ENCODE results near the gene CACNA1E.

The CACNA1E gene

DNA sequence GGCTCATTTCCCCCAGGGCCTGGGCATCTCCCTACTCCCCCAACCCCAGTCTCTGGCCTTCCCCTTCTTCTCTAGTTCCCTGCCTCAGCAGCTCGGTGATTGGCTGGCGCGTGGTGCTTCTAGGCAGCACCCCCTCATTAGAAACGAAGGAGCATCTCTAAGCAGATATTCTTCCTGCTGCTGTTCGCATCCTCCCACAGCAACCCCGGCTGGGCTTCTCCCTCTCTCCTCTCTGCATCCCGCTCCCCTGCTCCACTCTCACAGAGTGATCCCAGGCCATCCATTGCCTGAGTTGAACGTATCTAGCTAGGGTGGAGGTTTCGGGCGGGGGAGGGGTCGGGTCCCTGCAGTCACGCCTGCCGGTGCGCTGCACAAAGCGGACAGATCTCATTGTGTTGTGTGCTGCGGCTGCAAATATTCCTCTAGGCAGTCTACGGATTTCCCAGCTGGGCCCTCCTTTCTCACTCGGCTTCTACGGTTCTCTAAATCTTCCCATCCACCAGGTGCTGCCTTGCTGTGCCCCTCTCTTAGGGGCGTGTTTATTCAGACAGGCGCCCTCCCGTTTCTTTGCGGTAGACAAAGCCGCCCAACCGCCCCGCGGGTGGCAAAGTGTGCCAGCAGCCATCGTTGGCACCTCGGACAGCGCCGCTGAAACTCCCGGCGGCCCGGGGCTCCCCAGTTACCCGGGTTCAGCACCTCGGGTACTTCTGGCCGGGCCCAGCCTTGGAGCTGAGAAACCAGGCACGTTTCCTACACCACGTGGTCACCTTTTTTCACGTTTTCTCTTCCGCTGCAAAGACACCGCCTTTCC lies 2.2 kb downstream of the CACNA1E start:
- DNase-seq: no peak

DNA sequence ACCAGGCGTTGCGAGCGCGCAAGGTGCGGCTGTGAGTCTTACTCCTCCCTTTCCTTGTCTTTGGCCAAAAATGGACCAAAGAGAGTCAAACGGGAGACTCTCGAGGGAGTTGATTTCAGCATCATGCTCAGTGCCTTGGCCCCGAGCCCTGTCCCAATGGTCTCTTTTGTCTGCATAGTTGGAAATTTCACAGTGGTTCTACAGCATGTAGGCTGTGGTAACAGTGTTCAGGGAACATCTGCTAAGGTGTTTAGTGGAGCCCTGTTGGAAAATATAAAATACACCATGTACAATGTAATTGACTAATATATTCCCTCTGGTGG lies 2.7 kb downstream of the CACNA1E start:
- DNase-seq: no peak

DNA sequence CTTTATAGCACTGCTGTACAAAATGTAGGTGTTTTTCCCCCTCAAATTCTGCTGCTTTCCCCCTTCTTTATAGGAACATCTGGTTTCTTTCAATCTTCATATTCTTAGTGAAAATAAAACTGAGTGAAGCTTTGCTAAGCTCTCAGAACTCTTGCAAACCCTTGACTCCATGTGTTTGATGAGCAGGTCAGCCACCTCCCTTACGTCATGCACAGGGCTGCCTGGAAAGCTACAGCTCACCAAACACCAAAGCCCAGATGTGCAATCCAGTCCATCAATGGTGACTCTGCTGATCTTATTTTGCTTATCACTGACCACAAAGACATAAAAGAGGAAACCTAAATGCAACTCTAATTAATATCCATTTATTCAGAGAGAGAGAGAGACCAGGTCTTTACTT lies 5.5 kb downstream of the CACNA1E start:
- no peak for DNase-seq

DNA sequence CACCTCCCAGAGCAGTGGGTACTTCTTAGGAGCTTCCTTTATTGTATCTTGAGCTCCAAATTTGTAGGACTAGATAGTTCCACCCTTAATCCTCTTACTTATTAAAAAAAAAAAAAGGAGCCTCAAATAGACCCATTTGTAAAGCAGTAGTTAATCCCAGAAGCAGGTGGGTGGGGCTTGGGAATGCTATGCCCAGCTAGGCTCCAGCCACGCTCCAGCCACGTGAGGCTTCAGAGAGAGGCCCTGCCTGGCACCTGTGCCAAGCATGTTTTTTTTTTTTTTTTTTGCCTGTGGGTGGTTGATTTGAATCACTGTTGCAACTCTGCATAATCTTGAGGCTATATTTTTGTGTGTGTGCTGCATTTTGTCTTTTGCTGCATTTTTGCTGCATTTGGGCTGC lies 7.0 kb downstream of the CACNA1E start:
- DNase-seq: no peak

DNA sequence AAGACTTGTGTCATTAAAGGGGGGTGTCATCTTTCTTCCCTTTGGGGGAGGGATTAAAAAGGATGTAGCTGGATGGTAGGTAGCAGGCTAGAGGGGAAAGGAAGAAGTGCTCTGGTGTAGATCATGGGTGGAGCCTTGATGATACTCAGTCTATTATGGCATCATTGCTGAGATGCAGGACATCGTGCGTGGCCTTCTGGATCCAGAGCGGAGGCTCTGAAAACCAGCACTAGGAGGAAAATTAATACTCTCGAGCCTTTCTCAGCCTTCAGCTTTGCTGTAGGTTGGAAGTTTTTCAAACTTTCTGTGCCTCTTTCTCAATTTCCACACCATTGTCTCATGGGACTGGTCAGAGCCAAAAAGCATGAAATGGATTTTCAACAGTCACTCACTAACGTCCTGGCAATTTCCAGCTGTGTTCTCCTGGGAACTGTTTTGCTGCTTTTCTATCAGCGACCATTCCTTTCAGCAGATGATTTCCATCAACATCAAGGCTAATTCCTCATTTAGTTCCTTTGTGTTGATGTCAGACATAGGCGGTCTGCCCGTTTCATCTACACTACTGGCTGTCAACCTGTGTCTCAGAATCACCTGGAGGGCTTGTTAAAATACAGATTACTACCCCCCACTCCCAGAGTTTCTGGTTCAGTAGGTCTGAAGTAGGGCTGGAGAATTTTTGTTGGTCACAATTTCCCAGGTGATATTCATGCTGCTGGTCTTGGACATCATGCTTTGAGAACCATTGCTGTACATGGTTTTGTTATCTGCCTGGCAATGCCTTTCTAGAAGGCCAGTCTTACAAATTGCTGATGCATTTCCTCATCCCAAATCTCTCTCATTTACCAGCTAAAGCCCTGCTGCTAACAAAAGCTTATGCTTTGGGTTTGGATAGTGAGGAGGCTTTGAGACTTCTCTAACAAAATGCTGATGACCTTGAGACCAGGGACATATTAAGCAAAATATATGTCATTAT lies 7.7 kb downstream of the CACNA1E start:
- no peak for DNase-seq

DNA sequence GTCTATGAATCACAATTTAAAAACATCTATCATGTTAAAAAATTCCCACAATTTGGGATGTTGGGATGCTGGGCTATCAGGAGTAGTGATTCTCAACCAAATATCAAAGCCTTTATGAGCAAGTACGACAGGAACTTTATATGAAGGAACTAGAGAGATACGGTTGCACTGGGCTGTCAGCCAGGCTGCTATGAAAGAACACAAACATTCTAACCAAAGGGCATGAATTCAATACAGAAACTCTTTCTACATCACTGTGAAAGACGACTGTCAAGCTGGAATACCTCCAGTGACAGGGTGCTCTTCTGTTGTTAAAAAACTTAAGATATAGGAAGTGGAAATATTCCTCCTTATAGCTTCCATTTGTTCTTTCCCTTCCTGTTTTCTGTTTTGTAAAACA lies 9.8 kb downstream of the CACNA1E start:
- no peak for DNase-seq

DNA sequence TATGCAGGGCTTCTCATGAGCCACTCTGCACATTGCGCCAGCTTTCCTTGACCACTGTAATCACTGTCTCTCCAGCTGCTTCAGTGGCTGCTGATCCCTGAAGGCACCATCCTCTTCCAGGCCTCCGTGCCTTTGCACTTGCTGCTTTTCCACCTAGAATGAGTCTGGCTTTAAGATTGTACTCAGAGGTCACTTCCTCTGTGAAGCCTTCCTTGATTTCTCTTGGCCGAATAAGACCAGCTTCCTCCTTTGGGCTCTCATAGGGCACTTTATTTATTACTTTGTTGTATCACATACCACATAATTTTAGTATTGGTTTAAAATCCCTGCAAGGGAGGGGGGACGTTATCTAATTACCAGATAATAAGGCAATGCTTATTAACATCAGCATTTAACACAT lies 10.6 kb downstream of the CACNA1E start:
- DNase-seq: no peak

DNA sequence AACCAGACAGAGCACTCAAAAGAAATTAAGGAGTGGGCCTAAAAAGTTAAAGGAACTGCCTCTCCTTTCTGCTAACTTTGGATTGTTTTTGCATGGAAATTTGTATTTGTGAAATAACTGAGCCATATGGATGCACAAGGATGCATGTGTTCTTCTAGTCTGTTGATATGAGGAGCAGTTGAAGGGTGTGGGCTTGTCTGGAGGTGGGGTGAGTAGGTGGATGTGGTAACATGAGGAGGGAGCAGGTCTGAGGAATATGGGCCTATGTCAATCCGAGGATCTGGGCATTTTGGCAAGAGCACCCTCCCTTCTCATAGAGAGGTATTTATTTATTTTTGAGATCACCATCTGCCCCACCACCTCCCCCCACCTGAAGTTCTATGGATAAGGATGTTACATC lies 13.4 kb downstream of the CACNA1E start:
- no peak for DNase-seq

DNA sequence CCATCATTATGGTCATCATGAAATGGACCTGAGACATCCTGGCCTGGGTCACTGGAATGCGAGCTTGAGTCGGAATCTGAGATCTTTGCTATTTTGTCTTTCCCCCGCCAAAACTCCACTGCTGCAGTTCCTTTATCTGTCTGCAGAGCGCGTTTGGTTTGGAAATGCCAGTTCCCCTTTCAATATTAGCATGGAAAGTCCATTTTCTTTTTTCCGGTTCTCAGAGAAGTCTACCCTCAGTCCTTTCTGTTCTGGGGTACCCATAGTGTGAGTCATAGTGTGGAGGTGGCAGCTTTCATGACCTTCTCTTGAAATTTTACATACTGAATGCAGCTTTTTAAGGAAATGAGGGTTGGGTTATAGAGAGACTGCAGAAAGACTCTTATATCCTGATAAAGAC lies 14.6 kb downstream of the CACNA1E start:
- no peak for DNase-seq

DNA sequence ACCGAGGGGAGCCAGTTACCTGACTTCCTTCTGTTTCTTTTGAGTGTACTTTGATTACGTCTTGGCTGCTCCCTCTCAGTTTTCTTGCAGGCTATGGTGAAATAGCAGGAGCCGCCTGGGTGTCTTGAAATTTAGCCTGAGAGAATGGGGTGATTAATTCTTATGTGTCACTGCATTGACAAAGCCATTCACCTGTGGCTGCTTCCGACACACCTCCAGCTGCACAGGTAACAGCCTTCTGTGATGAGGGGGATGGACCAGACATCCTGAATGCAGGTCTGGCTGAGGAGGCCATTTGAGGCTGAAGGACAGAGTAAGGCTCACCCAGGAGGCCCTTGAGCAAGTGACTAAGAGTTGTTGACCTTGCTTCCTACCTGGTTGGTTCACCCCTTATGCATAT lies 16.5 kb downstream of the CACNA1E start:
- DNase-seq: no peak

DNA sequence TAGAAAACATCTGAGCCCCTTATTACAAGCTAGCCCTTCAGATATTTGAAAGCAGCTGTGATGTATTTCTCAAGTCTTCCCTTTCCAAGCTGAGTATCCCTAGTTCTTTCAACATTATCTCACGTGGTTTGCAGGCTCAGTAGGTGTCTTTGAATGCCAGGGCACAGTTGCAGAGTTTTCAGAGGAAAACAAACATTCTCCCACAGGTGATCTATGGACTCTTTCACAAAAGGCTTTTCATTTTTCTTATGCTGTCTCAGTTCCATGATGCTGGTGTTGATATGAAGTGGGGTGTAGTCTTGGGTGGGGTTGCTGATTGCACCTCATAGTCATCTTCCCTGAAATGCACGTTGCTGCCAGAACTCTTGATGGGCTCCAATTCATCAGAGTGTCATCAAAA lies 17.3 kb downstream of the CACNA1E start:
- no peak for DNase-seq

DNA sequence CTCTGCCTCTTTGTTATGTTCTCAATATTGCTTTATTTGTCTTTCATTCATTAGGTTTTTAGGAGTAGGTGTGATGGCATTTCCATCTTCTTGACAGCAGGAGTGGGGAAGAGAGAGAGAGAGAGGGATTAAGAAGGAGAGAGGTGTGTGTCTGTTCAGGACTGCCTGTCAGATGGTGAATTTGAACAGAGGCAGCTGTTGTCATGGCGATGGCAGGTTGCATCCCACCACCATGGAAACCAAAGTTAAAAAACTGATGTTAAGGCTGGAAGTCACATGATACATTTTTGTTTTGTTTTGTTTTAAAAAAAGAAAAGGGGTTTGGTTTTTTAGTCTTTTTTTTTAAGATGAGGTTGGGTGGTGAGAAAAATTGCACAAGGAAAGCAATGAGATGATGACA lies 18.3 kb downstream of the CACNA1E start:
- DNase-seq: no peak

DNA sequence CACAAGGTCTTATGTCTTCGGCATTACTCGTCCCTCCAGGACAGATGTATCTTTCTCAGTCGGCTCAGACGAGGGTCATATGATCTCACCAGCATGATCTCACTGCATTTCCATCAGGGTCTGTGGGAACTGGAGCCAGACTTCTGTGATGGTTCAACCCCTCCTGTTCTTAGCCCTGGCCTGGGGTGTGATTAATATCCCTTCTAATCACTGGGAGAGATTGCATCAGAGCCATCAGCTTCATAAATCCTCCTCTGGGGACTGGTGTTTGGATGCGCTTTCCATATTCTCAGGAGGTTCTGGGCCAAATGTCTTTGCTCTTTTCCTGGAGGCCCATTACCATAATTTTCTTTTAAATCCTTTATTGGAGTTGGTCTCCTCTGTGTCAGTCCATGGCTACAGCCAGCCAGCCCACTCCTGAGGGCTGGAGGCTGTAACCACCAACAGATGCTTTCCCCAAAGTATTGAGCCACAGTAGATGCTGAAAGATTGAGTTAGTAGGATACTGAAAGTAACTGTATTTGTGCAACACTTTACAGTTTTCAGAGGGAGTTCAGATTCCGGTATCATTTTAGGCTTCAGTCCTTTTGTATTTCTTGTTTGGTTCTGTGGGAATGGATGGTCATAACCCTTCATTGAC lies 20.0 kb downstream of the CACNA1E start:
- no peak for DNase-seq

DNA sequence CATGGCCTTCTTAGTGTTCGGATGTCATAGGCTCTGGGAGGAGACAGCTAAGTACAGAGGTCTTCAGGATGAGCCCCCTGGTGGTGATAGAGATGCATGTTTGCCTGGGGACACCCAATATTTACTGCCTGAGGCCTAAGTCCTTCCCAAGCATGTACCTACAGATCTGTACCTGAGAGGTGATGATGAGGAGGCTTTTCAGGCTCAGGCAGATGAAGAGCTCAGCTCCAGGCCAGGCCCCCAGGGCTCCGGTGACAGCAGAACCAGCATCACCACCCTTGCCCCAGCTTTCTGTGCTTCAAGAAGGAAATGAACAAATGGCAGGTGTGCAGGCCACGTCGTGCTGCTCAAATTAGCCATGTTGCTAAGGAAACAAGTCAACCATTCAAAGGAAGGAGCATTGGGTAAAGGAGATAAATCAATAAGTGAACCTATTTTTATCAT lies 21.1 kb downstream of the CACNA1E start:
- DNase-seq: peak; percentile 51

DNA sequence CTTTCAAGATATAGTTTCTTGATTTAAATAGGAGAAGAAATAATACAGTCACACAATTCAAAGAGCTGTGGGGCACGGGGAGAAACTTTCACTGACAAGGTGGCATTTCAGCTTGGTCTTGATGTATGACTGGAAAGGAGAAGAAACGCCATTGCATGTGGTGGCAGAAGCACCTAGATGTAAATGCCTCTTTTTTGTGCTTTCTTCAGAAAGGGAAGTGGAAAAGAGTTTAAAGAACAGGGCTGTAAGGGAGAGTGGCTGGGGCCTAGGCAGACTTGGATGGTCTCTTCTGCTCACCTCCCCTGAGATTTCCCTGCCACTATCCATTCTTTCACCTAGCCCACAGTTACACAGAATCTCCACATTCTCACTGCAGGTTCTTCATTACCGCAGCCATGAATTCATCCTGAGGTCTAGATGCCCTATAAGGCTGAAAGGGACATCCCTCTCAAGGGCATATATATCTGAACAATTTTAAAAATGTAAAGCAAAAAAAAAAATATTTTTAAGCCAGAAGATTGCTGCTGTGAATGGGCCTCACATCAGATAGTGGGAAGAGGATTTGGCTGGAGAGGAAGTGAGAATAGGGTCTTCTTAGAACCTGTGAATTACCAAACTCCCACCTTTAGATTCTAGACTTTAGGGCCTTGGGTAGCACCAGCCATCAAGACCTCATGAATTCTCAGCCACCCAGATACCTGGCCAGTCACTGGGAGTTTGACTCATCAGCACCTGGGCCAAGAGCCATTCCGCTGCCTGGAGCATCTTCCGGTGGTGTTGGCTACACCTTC lies 23.4 kb downstream of the CACNA1E start:
- DNase-seq: no peak

DNA sequence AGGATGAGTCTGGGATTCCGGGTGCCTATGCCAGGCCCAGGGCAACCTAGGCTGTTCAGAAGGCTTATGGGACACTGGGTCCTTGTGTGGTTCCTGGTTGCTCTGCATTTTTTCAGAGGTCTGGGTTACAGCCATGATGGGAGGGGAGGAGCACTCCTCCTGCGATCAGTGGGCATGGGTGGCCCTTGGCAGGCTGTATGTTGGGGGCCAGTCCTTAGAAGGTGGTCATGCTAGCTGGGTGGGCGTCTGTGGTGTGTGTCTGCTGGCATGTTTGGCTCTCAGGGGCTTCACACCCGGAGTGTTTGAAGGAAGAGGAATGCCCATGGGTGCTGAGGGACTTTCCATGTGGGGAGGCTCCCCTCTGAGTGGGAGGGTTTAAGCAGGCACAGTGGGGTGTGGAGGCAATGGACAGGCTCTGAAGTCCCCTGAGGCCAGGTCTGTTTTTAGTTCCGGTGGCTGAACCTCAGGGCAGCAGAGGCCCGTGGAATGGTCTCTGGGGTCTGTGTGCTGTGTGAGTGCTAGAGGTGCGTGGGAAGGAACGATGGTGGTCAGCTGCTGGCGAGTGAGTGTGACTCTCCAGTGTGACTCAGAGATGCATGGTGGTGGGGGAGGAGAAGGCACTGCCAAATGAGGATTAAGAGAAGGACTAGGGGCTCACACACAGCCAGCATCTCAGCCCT lies 25.3 kb downstream of the CACNA1E start:
- DNase-seq: no peak

DNA sequence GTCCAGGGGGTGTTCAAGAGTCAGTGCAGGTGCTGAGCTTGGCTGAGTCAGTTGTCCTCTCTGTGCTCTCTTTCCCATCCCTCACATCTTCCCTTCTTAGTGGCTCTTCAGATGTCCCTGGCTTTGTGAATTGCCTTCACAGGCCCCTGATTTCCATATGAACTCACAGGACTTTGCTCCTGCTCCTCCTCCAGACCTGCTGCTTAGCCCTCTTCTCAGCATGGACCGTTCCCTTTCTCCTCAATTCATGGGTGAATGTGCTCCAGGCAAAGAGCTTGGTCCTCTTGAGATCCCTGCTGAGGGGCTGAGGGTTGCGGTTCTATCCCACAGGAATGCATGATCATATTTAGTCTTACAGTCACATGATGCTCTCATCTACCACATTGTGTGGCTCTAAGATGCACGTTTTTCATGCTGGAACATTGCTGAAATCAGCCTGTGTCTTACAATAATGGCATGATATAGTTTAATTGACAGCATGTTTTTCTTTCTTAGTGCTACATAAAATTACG lies 30.5 kb downstream of the CACNA1E start:
- no peak for DNase-seq

DNA sequence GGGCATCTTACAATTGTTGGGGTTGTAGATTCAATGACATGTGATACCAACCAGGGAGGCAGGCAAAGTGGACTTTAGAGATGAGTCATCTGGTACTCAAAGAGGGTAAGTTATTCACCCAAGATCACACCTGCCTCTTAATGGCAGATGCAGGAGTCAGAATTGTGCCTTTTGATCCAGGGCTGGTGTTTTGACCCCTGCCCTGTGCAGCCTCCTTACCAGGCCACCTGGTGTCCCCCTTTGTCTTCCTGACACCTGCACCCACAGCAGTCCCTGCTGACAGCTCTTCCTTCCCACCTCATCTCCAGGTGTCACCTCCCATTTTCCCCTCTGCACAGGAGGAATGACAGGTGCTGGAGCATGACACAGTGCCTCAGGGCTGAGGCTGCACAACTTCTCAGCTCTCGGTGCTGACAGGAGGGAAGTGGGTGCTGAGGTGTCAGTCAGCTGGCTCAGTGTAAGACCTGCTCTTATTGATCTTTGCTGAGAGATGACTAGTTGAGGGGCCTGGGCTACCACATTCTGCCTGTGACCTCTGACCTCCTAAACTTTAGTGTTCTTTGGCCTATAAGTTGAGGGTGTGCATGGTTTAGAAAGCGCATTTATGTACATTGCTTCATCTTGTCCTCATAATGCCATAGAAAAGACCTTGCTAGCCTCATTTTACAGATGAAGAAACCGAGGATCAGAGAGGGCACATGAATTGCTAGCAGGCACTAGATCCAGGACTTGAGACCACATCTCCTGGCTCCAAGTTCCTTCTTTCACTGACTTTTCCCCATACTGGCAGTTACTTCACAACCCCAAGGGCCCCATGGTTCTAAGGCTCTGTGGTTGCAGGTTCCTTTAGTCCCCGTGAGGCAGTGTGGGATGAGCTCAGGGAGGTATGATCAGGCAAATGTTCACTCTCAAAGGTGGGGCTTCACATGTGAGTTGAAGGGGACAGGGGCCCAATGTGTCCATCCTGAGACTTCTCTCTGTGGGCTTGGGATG lies 31.3 kb downstream of the CACNA1E start:
- DNase-seq: no peak

DNA sequence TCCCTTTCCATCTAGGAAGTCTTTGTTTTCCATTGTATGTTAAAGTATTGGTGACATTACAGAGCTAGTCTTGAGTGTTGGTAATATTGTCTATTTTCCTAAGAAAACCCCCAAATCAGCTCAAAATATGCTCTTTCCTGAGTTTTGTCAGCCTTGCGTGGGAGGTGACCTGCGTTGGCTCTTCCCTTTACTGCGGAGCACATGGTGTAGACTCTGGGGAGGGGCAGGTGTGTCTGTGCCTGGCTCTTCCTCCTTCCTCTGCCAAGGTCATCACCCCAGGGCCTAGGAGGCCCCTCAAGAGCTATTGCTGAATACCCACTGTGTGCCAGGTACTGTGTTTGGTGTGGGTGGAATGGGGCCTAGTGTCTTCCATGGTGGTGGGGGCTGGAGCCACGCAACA lies 33.4 kb downstream of the CACNA1E start:
- no peak for DNase-seq

DNA sequence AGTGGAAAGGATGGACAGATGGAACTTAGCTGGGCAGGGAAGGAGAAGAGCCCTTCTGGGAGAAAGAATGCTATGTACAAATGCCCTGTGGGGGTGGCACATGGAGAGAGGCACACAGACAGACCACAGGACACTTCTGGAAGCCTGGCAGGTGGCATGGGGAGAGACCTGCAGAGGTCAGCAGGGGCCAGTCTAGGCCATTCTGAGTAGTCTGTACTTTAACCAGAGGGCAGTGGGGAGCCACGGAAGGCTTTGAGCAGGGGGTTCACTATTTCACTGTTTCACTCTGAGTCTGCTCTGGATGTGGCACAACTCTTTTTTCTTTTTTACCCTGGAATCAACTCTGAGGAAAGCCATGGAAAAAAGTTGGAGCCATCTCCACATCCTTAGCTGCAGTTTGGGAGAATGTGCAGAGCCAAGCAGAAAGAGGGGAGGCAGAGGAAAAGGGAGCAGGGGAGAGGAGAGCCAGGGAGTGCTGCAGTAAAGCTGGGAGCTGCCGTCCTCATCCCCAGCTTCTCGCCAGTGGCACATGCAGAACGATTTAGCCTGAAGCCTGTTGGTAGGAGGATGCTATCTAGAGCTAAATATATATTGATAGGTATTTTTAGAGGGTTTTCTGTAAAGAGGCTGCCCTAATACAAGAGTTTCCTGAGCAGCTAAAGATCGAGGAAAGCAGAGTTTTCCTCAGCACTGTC lies 34.0 kb downstream of the CACNA1E start:
- no peak for DNase-seq

All from NCI-H1694 (cell line).